ENCODE measurements around the gene CAPN10. TPM values are rescaled to one million over a fixed set of nuclear protein-coding genes. Genes with fewer than 3 reads are reported as not detected.
A peak's percentile ranks its signal among the peaks of the same experiment; 100 is the strongest.

CAPN10 gene
- total and polyA plus RNA-seq, 12 donors = 4.7 to 158 (median 25.1) TPM

DNA sequence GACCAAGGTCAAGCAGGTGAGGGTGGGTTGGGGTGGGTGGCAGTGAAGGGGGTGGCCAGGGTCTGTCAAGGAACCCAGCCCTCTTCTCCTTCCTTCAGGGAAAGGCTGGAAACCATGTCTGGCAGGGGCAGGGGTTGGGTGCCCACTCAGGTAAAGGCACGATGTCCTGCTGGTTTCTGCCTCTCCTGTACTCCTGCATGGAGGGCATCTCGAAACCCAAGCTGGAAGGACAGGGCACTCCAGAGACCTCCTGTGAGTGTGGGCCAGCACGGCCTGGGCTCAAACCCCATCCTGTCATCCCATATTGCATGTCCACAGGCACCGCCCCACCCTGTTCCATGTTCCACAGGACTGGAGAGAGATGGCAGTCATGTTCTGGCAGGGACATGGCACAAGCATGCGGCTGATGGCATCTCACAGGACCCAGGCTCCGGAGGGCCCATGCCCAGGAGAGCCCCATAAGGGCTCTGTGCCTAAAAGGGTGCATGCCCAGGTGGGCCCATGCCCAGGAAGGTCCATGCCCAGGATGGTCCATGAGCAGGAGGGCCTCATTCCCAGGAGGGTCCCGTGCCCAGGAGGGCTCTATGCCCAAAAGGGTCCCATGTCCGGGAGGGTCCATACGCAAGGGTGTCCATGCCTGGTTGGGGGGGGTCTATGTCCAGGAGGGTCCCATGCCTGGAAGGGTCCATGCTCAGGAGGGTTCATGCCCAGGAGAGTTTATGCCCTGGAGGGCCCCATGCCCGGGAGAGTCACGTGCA lies 45.2 kb downstream of the CAPN10 start:
- Histone ChIP-seq H3K9me3 (replicated peaks in 1 of 3) (no peaks in the 10 kb centered on the region), H3K4me3 (no peak overlapping the region), H3K27me3 (peaks cover 3% of the 10 kb centered on the region), H3K36me3 (replicated peaks in 1 of 2) (no peaks in the 10 kb centered on the region), H3K27ac (no peak overlapping the region), H3K4me1 (replicated peaks in 1 of 2) (no peaks in the 10 kb centered on the region)
- DNase-seq = peak in 3 of 7 donors; percentile 3 to 10 (median 5)
- intact Hi-C loops (cut with DNase I) = no loop called here
- WGBS, 4 donors = 79 to 92% (median 86%) methylated on average over 6 to 11 of the region's 11 CpGs
- no peak for TF ChIP-seq POLR2A (IDR thresholded peaks at IDR 0.05)
- TF ChIP-seq, protein P1, sequence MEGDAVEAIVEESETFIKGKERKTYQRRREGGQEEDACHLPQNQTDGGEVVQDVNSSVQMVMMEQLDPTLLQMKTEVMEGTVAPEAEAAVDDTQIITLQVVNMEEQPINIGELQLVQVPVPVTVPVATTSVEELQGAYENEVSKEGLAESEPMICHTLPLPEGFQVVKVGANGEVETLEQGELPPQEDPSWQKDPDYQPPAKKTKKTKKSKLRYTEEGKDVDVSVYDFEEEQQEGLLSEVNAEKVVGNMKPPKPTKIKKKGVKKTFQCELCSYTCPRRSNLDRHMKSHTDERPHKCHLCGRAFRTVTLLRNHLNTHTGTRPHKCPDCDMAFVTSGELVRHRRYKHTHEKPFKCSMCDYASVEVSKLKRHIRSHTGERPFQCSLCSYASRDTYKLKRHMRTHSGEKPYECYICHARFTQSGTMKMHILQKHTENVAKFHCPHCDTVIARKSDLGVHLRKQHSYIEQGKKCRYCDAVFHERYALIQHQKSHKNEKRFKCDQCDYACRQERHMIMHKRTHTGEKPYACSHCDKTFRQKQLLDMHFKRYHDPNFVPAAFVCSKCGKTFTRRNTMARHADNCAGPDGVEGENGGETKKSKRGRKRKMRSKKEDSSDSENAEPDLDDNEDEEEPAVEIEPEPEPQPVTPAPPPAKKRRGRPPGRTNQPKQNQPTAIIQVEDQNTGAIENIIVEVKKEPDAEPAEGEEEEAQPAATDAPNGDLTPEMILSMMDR (IDR thresholded peaks at IDR 0.05) = no peak

- WGBS, 4 donors = 91 to 95% methylated on average over 1 of the region's 1 CpG; no CpG with 5 or more reads in 2 of the 4 donors
- TF ChIP-seq POLR2A (IDR thresholded peaks at IDR 0.05) = no peak
- TF ChIP-seq, protein P1 (IDR thresholded peaks at IDR 0.05) = no peak
- H3K4me3 ChIP-seq = no peak overlapping the region
- no peaks in the 10 kb centered on the region for H3K9me3 ChIP-seq (replicated peaks in 1 of 3)
- H3K4me1 ChIP-seq (replicated peaks in 1 of 2) = no peaks in the 10 kb centered on the region
- H3K27me3 ChIP-seq = peaks cover 3% of the 10 kb centered on the region
- H3K27ac ChIP-seq = no peak overlapping the region
- intact Hi-C loops (cut with DNase I) = no loop called here
- H3K36me3 ChIP-seq (replicated peaks in 1 of 2) = no peaks in the 10 kb centered on the region
- DNase-seq = peak in 3 of 7 donors; percentile 3 to 5 (median 3)
These were observed 45.8 kb downstream of the CAPN10 start for GRCh38 chr2:240632306-240632721.

DNA sequence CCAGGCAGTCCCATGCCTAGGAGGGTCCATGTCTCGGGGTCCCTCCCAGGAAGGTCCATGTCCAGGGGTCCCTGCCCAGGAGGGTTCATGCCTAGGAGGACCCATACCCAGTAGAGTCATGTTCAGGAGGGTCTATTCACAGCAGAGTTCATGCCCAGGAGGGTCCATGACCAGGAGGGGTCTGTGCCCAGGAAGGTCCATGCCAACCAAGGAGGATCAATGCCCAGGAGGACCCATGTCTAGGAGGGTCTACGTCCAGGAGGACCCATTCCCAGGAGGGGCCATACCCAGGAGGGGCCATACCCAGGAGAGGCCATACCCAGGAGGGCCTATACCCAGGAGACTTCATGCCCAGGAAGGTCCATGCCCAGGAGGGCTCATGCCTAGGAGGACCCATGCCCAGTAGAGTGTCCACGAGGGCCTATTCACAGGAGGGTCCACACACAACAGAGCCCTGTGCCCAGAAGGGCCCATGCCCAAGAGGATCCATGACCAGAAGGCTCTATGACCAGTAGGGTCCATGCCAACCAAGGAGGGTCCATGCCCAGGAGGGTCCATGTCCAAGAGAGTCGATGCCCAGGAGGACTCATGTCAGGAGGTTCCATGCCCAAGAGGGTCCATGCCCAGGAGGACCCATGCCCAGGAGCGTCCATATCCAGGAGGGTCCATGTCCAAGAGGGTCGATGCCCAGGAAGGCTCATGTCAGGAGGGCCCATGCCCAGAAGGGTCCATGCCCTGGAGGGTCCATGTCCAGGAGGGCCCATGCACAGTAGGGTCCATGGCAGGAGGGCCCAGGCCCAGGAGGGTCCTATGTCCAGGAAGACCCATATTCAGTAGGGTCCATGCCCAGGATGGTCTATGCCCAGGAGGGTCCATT lies 48.8 kb downstream of the CAPN10 start:
- DNase-seq = peak in 2 of 7 donors; percentile 2 to 9
- no peak for TF ChIP-seq POLR2A (IDR thresholded peaks at IDR 0.05)
- no peaks in the 10 kb centered on the region for H3K27me3 ChIP-seq
- H3K4me1 ChIP-seq (replicated peaks in 1 of 2) = no peaks in the 10 kb centered on the region
- no peaks in the 10 kb centered on the region for H3K9me3 ChIP-seq (replicated peaks in 1 of 3)
- H3K27ac ChIP-seq = no peak overlapping the region
- intact Hi-C loops (cut with DNase I) = no loop called here
- H3K4me3 ChIP-seq = no peak overlapping the region
- 78 to 89% (median 79%) methylated on average over 2 to 6 of the region's 6 CpGs for WGBS, 4 donors
- no peaks in the 10 kb centered on the region for H3K36me3 ChIP-seq (replicated peaks in 1 of 2)

GRCh38 chr2:240635998-240636547 lies 49.5 kb downstream of the CAPN10 start:
- H3K9me3 ChIP-seq (replicated peaks in 1 of 3) = no peaks in the 10 kb centered on the region
- peak in 2 of 7 donors; percentile 4 to 9 for DNase-seq
- H3K4me3 ChIP-seq = no peak overlapping the region
- H3K27ac ChIP-seq = no peak overlapping the region
- no peaks in the 10 kb centered on the region for H3K36me3 ChIP-seq (replicated peaks in 1 of 2)
- H3K4me1 ChIP-seq (replicated peaks in 1 of 2) = no peaks in the 10 kb centered on the region
- no peaks in the 10 kb centered on the region for H3K27me3 ChIP-seq
- intact Hi-C loops (cut with DNase I) = no loop called here
- 67 to 80% (median 76%) methylated on average over 1 to 3 of the region's 3 CpGs for WGBS, 4 donors
- TF ChIP-seq, protein P1 (IDR thresholded peaks at IDR 0.05) = no peak
- TF ChIP-seq POLR2A (IDR thresholded peaks at IDR 0.05) = no peak
